ENCODE data around the gene SNW1. TPM values are rescaled to one million over a fixed set of nuclear protein-coding genes. Genes with fewer than 3 reads are reported as not detected.
"Not testable (repeated sequence)": the region's sequence is repeated elsewhere in the genome, so short reads cannot be mapped to it uniquely, and the experiment has no call there.

Gene SNW1
- total and polyA plus RNA-seq, 3 experiments from 2014 or later: 78.0 to 121 (median 121) TPM

DNA sequence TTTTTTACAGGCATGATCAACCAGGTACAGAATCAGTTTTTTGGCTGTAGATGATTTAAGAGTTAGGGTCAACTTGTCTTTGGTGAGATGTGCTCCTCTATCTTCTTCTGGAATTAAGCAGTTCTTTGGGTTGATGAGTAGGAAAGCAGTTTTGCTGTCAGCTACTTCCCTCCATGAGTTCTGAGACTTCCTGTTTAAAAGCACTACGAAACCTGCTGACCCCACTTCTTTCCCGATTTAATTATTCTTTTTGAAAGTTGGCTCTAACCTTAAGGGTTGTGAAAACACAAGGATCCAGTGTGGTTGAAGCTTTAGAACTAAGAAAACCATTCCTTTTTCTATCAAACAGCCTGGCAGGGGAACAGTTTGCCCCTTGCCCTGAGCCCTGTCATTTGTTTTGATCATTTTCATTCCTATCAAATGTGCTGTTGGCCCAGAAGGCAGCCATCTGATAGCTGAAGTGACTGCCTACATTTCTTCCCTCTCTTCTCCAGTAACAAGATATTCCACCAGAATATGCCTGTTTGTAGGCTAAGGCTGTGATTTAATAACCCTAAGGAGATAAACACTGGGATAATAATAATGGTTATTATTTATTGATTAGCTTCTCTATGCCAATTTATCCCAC, 7.6 kb upstream of the SNW1 start:
- CTCF ChIA-PET; H3K36me3 ChIP-seq (ENCODE audit: insufficient read depth, low read length); H3K4me3 ChIP-seq (ENCODE audit: low read length); DNase-seq; POLR2A ChIA-PET; H3K27ac Mint-ChIP-seq; H3K4me1 ChIP-seq (ENCODE audit: insufficient read depth, low read length); H3K9me3 Mint-ChIP-seq; H3K4me1 Mint-ChIP-seq; H3K9me3 ChIP-seq (ENCODE audit: low read length); H3K27me3 ChIP-seq (ENCODE audit: insufficient read depth, low read length, poor library complexity, severe bottlenecking); H3K4me3 Mint-ChIP-seq; H3K27ac ChIP-seq (ENCODE audit: low read depth, low read length); H3K36me3 Mint-ChIP-seq; H3K27me3 Mint-ChIP-seq: not testable (repeated sequence)

DNA sequence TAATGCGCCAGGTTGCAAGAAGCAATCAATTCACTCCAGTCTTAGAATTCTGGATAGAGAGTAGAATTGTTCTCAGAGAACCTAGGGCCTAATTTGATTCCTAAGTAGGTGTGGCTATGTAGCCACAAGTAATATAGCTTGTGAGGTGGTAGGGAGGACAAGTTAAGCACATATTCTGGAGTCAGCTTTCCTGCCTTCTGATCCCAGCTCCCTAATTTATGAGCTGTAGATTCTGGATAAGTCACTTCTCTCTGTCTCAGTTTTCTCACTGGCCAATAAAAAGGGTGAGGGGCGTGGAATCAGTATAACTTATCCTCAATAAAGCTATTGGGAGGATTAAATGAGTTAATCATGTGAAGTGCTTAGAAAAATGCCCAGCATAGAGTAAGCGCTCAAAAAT, 3.0 kb upstream of the SNW1 start:
- CTCF ChIA-PET: no interaction called here
- H3K4me1 Mint-ChIP-seq: peaks cover 20 to 27% (median 24%) of the 10 kb centered on the region in 3 donors

DNA sequence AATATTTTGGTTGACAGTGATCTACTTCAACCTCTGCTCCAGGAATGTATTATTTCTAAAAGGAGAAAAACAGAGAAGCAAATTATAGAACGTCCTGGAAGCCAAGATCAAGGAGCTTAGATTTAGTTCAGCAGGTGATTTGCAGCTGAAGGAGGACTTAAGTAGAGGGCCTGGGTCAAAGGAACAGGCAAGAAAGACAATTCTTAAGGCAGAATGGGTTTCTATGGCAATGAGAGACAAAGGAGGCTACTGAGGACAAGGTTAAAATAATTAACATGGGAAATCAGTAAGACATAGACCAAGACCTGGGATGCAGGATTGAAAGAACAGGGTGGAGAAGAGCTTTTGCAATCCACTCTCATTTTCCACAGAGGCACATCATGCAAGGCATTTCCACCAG, 2.4 kb upstream of the SNW1 start:
- no peaks in the 10 kb centered on the region for H3K36me3 ChIP-seq (ENCODE audit: insufficient read depth, low read length)
- Mint-ChIP-seq H3K4me1 (peaks cover 26 to 34% (median 30%) of the 10 kb centered on the region in 3 donors), H3K9me3 (no peaks in the 10 kb centered on the region), H3K27ac (peak overlapping the region in 1 of 8 donors; percentile 59), H3K36me3 (peaks cover 0 to 21% (median 1%) of the 10 kb centered on the region in 3 donors), H3K4me3 (peak overlapping the region in 1 of 7 donors; percentile 56), H3K27me3 (no peaks in the 10 kb centered on the region)
- ChIA-PET POLR2A (no interaction called here), CTCF (interaction anchor here (0.6 kb wide), 1 partner anchor 35 kb away, joined by 4 read pairs; no protein-coding TSS in a partner anchor)
- H3K27ac ChIP-seq (ENCODE audit: low read depth, low read length): no peak overlapping the region
- no peaks in the 10 kb centered on the region for H3K27me3 ChIP-seq (ENCODE audit: insufficient read depth, low read length, poor library complexity, severe bottlenecking)
- peaks cover 27% of the 10 kb centered on the region for H3K4me1 ChIP-seq (ENCODE audit: insufficient read depth, low read length)
- no peaks in the 10 kb centered on the region for H3K9me3 ChIP-seq (ENCODE audit: low read length)
- H3K4me3 ChIP-seq (ENCODE audit: low read length): no peak overlapping the region
- DNase-seq: no peak

More for the DNA sequence above, 3.0 kb upstream of the SNW1 start:
- Mint-ChIP-seq H3K36me3 (peaks cover 0 to 14% (median 0%) of the 10 kb centered on the region in 3 donors), H3K4me3 (no peak overlapping the region), H3K27ac (no peak overlapping the region), H3K27me3 (no peaks in the 10 kb centered on the region), H3K9me3 (no peaks in the 10 kb centered on the region)
- DNase-seq: no peak
- no peaks in the 10 kb centered on the region for H3K9me3 ChIP-seq (ENCODE audit: low read length)
- H3K4me3 ChIP-seq (ENCODE audit: low read length): no peak overlapping the region
- no peak overlapping the region for H3K27ac ChIP-seq (ENCODE audit: low read depth, low read length)
- peaks cover 20% of the 10 kb centered on the region for H3K4me1 ChIP-seq (ENCODE audit: insufficient read depth, low read length)
- no peaks in the 10 kb centered on the region for H3K36me3 ChIP-seq (ENCODE audit: insufficient read depth, low read length)
- no peaks in the 10 kb centered on the region for H3K27me3 ChIP-seq (ENCODE audit: insufficient read depth, low read length, poor library complexity, severe bottlenecking)
- POLR2A ChIA-PET: interaction anchor here (0.5 kb wide), 1 partner anchor 30 kb away, joined by 7 read pairs; no protein-coding TSS in a partner anchor

DNA sequence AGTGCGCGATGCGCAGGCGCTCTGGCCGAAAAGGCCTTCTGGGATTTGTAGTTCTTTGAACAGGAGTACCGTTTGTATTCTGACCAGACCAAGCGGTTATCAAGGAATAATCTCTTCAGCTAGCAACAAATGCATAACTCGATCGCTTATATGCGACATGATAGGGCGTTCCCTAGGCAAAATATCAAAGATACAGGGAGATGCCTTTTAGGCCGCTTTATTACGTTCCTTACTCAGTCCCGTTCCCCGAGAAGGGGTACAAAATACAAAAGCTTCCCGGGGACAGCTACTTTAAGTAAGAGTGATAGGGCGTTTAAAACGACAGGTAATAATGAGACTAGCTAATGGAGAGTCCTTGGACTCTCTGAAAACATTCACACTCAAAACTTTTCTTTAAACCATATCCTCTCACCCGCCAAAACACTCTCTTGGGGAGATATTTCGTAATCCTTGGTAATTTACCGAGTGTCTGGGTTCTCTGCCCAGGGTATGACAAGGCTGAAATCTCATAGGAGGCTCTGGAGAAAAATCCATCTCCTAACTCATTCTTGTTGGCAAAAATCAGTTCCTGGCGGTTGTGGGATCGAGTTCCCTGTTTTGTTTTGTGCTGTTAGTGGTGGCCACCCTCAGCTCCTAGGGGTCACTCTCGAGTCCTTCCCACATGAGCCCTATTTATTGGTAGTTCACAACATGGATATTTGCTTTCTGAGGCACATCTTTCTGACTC, 412 bp upstream of the SNW1 start:
- Histone ChIP-seq H3K27me3 (ENCODE audit: insufficient read depth, low read length, poor library complexity, severe bottlenecking) (no peaks in the 10 kb centered on the region), H3K4me1 (ENCODE audit: insufficient read depth, low read length) (peaks cover 38% of the 10 kb centered on the region), H3K9me3 (ENCODE audit: low read length) (no peaks in the 10 kb centered on the region), H3K27ac (ENCODE audit: low read depth, low read length) (peak overlapping the region; percentile 99), H3K4me3 (ENCODE audit: low read length) (peak overlapping the region; percentile 97), H3K36me3 (ENCODE audit: insufficient read depth, low read length) (no peaks in the 10 kb centered on the region)
- DNase-seq: no peak
- Mint-ChIP-seq H3K4me3 (peak overlapping the region; percentile 95 to 99 (median 96)), H3K9me3 (no peaks in the 10 kb centered on the region), H3K4me1 (peaks cover 38 to 52% (median 48%) of the 10 kb centered on the region in 3 donors), H3K36me3 (peaks cover 0 to 31% (median 3%) of the 10 kb centered on the region in 3 donors), H3K27me3 (no peaks in the 10 kb centered on the region), H3K27ac (peak overlapping the region; percentile 96 to 99 (median 98))
- CTCF ChIA-PET: interaction anchor here (1.0 to 1.4 kb wide), 3 partner anchors 12 to 50 kb away, joined by 3 to 8 read pairs (median 3); partner anchors contain the start of gene ADCK1
- POLR2A ChIA-PET: interaction anchor here (0.6 to 1.4 kb wide), 2 partner anchors 25 to 303 kb away, joined by 3 read pairs; no protein-coding TSS in a partner anchor

DNA sequence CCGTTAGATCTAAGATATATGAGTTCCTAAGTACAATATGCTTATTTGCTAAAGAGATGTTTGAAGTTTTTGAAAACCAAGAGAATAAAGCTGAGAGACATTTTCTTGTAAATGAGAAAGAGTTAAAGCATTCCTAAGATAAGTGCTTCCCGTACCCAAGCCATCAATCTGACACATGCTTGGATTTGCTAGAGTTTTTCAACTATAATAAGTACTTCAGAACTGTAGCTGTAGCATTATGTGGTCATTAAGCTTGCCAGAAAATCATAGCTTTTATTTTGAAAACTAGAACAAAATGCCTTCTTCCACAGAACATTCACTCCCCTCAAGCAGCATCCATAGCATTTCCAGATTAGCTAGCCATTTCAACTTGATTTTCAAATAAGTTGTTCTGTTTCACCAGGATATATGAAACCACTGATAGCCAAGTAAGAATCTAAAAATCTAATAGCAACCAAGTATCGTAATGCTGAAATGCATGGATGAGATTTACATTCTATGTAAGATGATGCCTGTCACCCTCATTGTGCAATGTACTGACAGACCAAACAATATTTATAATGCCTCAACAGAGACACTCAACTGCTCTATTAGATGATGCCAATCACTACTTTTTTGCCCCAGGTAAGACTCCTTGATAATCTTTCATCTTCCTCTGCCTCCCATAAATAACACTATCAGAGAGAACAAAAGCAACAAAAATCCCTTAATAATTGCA, 8.0 kb downstream of the SNW1 start:
- Histone ChIP-seq H3K9me3 (ENCODE audit: low read length) (no peaks in the 10 kb centered on the region), H3K4me1 (ENCODE audit: insufficient read depth, low read length) (peaks cover 13% of the 10 kb centered on the region), H3K4me3 (ENCODE audit: low read length) (no peak overlapping the region), H3K27ac (ENCODE audit: low read depth, low read length) (no peak overlapping the region), H3K36me3 (ENCODE audit: insufficient read depth, low read length) (peaks cover 27% of the 10 kb centered on the region), H3K27me3 (ENCODE audit: insufficient read depth, low read length, poor library complexity, severe bottlenecking) (no peaks in the 10 kb centered on the region)
- peak overlapping the region in 2 of 7 donors; percentile 2 to 6 for H3K4me3 Mint-ChIP-seq
- ChIA-PET CTCF (interaction anchor here (1.4 kb wide), 1 partner anchor 12 kb away, joined by 3 read pairs; no protein-coding TSS in a partner anchor), POLR2A (no interaction called here)
- H3K36me3 Mint-ChIP-seq: peaks cover 9 to 79% (median 18%) of the 10 kb centered on the region in 3 donors
- no peaks in the 10 kb centered on the region for H3K27me3 Mint-ChIP-seq
- H3K27ac Mint-ChIP-seq: peak overlapping the region in 5 of 8 donors; percentile 2 to 75 (median 29)
- peaks cover 38 to 72% (median 50%) of the 10 kb centered on the region in 3 donors for H3K4me1 Mint-ChIP-seq
- DNase-seq: no peak
- H3K9me3 Mint-ChIP-seq: no peaks in the 10 kb centered on the region

DNA sequence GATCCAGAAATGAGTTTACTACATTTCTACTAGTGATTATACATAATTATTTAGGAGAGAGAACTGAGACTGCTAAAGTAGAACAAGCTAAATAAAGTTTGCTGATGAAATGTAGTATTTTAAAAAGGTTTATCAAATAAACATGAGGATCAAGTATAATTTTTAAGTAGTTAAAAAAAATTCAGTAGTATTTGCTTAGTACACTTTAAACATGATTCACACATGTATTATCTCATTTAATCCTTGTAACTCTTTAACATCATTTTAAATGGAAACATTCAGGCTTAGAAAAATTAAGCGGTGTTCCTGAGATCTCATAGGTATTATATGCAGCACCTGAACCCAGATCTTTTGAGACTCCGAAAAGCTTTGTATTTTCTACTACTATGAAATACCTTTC, 8.7 kb downstream of the SNW1 start:
- no peak overlapping the region for H3K27ac Mint-ChIP-seq
- no peak overlapping the region for H3K4me3 Mint-ChIP-seq
- Histone ChIP-seq H3K36me3 (ENCODE audit: insufficient read depth, low read length) (peaks cover 27% of the 10 kb centered on the region), H3K4me3 (ENCODE audit: low read length) (no peak overlapping the region), H3K27ac (ENCODE audit: low read depth, low read length) (no peak overlapping the region), H3K27me3 (ENCODE audit: insufficient read depth, low read length, poor library complexity, severe bottlenecking) (no peaks in the 10 kb centered on the region), H3K4me1 (ENCODE audit: insufficient read depth, low read length) (peaks cover 11% of the 10 kb centered on the region), H3K9me3 (ENCODE audit: low read length) (no peaks in the 10 kb centered on the region)
- CTCF ChIA-PET: interaction anchor here (1.4 kb wide), 1 partner anchor 11 kb away, joined by 3 read pairs; no protein-coding TSS in a partner anchor
- H3K36me3 Mint-ChIP-seq: peaks cover 9 to 77% (median 19%) of the 10 kb centered on the region in 3 donors
- POLR2A ChIA-PET: no interaction called here
- H3K4me1 Mint-ChIP-seq: peaks cover 31 to 65% (median 43%) of the 10 kb centered on the region in 3 donors
- no peak for DNase-seq
- no peaks in the 10 kb centered on the region for H3K27me3 Mint-ChIP-seq
- H3K9me3 Mint-ChIP-seq: no peaks in the 10 kb centered on the region

DNA sequence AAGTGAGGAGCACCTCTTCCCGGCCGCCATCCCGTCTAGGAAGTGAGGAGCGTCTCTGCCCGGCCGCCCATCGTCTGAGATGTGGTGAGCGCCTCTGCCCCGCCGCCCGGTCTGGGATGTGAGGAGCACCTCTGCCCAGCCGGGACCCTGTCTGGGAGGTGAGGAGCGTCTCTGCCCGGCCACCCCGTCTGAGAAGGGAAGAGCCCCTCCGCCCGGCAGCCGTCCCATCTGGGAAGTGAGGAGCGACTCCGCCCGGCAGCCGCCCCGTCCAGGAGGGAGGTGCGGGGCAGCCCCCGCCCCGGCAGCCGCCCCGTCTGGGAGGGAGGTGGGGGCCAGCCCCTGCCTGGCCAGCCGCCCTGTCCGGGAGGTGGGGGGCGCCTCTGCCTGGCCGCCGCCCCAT, 13.5 kb downstream of the SNW1 start:
- peaks cover 9 to 72% (median 23%) of the 10 kb centered on the region in 3 donors for H3K36me3 Mint-ChIP-seq

More for the DNA sequence above, 13.5 kb downstream of the SNW1 start:
- H3K27ac Mint-ChIP-seq; H3K27ac ChIP-seq (ENCODE audit: low read depth, low read length); H3K4me3 ChIP-seq (ENCODE audit: low read length); H3K27me3 Mint-ChIP-seq; POLR2A ChIA-PET; H3K27me3 ChIP-seq (ENCODE audit: insufficient read depth, low read length, poor library complexity, severe bottlenecking); CTCF ChIA-PET; H3K4me3 Mint-ChIP-seq; H3K4me1 ChIP-seq (ENCODE audit: insufficient read depth, low read length); DNase-seq; H3K9me3 ChIP-seq (ENCODE audit: low read length); H3K9me3 Mint-ChIP-seq: not testable (repeated sequence)
- peaks cover 20 to 48% (median 35%) of the 10 kb centered on the region in 3 donors for H3K4me1 Mint-ChIP-seq
- peaks cover 22% of the 10 kb centered on the region for H3K36me3 ChIP-seq (ENCODE audit: insufficient read depth, low read length)
